C4-2B (cell line): Measurements from ENCODE around the gene FRS3.
A peak's percentile ranks its signal among the peaks of the same experiment; 100 is the strongest.

Experiments
- ZFX ChIP-seq: fragments of 450-650 bp; IDR thresholded peaks from 2 replicates; pipeline ENCODE4 v1.6.1; 2017
- TF ChIP-seq, protein P1 (sequence below): fragments of 450-650 bp; conservative IDR thresholded peaks from 2 replicates; pipeline ENCODE4 v1.5.1; 2017; ENCODE audit warnings: mild to moderate bottlenecking

DNA sequence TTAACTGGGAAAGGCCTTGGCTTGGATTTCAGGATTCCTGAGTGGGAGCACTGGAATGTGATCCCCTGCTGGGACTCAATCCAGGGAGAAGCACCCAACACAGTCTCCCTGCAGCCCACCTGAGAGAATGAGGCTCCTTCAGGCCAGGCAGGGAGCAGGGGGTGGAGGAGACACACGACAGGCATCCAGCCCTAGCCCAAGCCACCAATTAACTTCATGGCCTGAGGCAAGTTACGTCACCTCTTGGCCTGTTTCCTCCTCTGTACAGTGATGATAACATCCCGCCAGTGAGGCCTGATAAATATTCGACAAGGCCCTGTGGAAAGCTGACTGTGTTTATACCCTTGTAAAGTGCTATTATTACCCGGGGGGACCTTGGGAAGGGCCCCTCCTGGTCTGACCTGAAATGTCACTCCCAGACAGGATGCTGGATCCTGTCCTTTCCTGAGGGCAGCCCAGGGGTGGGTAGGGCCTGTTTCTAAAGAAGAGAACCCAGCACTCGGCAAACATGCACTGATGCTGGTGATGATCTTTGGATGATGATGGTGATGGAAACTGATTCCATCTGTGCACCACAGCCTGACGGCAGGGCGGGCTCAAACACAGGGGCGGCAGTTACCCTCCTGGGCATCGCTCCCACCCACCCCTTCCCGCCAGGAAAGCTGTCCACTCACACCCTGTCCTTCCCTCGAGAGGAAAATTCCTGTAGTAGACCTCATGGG, 12.4 kb downstream of the FRS3 start:
- TF ChIP-seq, protein P1, sequence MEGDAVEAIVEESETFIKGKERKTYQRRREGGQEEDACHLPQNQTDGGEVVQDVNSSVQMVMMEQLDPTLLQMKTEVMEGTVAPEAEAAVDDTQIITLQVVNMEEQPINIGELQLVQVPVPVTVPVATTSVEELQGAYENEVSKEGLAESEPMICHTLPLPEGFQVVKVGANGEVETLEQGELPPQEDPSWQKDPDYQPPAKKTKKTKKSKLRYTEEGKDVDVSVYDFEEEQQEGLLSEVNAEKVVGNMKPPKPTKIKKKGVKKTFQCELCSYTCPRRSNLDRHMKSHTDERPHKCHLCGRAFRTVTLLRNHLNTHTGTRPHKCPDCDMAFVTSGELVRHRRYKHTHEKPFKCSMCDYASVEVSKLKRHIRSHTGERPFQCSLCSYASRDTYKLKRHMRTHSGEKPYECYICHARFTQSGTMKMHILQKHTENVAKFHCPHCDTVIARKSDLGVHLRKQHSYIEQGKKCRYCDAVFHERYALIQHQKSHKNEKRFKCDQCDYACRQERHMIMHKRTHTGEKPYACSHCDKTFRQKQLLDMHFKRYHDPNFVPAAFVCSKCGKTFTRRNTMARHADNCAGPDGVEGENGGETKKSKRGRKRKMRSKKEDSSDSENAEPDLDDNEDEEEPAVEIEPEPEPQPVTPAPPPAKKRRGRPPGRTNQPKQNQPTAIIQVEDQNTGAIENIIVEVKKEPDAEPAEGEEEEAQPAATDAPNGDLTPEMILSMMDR, result no peak
- peak; percentile 25; the same call in 1 of the 2 replicates for TF ChIP-seq ZFX
